ENCODE measurements around the gene CHN1. TPM values are rescaled to one million over a fixed set of nuclear protein-coding genes. Genes with fewer than 3 reads are reported as not detected.

CHN1 gene
- total RNA-seq, 1 donor from 2014 or later: 45.0 TPM

GRCh38 chr2:174812037-174812436 lies 193.1 kb downstream of the CHN1 start:
- Mint-ChIP-seq H3K9me3 (no peaks in the 10 kb centered on the region), H3K27me3 (ENCODE audit: insufficient read depth, low read depth) (peaks cover 3% of the 10 kb centered on the region), H3K27ac (no peak overlapping the region), H3K36me3 (peaks cover 20% of the 10 kb centered on the region), H3K4me1 (no peaks in the 10 kb centered on the region), H3K4me3 (no peak overlapping the region)
- H3K4me1 ChIP-seq: no peaks in the 10 kb centered on the region
- no peaks in the 10 kb centered on the region for H4K20me1 ChIP-seq (ENCODE audit: low read depth)
- TF ChIP-seq EZH2phosphoT487 (IDR thresholded peaks at IDR 0.05) (no peak), EZH2 (IDR thresholded peaks at IDR 0.05) (no peak), CTCF (IDR thresholded peaks at IDR 0.05) (no peak)
- no peak for DNase-seq (ENCODE audit: low spot score)
- H3K36me3 ChIP-seq: peaks cover 19% of the 10 kb centered on the region
- H2AFZ ChIP-seq (replicated peaks): no peak overlapping the region
- H3K27ac ChIP-seq: no peak overlapping the region
- H3K27me3 ChIP-seq: no peaks in the 10 kb centered on the region
- no peaks in the 10 kb centered on the region for H3K79me2 ChIP-seq (ENCODE audit: low read depth)
- no peak overlapping the region for H3K9ac ChIP-seq
- no peak overlapping the region for H3K4me3 ChIP-seq
- H3K9me3 ChIP-seq (ENCODE audit: low read depth): no peaks in the 10 kb centered on the region
- no peak overlapping the region for H3K4me2 ChIP-seq
- peaks cover 4% of the 10 kb centered on the region for H3F3A ChIP-seq (ENCODE audit: low read depth)

GRCh38 chr2:174807931-174808330 lies 197.2 kb downstream of the CHN1 start:
- H3K4me1 ChIP-seq: no peaks in the 10 kb centered on the region
- peaks cover 31% of the 10 kb centered on the region for H3K36me3 Mint-ChIP-seq
- H3K4me2 ChIP-seq: no peak overlapping the region
- no peak overlapping the region for H3K4me3 Mint-ChIP-seq
- no peak overlapping the region for H3K27ac Mint-ChIP-seq
- H3K27ac ChIP-seq: no peak overlapping the region
- no peaks in the 10 kb centered on the region for H3K79me2 ChIP-seq (ENCODE audit: low read depth)
- no peaks in the 10 kb centered on the region for H4K20me1 ChIP-seq (ENCODE audit: low read depth)
- H3K9me3 ChIP-seq (ENCODE audit: low read depth): no peaks in the 10 kb centered on the region
- no peaks in the 10 kb centered on the region for H3K27me3 ChIP-seq
- no peak for DNase-seq (ENCODE audit: low spot score)
- H3K9ac ChIP-seq: no peak overlapping the region
- peaks cover 4% of the 10 kb centered on the region for H3F3A ChIP-seq (ENCODE audit: low read depth)
- H3K27me3 Mint-ChIP-seq (ENCODE audit: insufficient read depth, low read depth): no peaks in the 10 kb centered on the region
- TF ChIP-seq EZH2 (IDR thresholded peaks at IDR 0.05) (no peak), EZH2phosphoT487 (IDR thresholded peaks at IDR 0.05) (no peak), CTCF (IDR thresholded peaks at IDR 0.05) (no peak)
- no peak overlapping the region for H3K4me3 ChIP-seq
- no peak overlapping the region for H2AFZ ChIP-seq (replicated peaks)
- no peaks in the 10 kb centered on the region for H3K4me1 Mint-ChIP-seq
- H3K36me3 ChIP-seq: peaks cover 19% of the 10 kb centered on the region
- no peaks in the 10 kb centered on the region for H3K9me3 Mint-ChIP-seq

GRCh38 chr2:174805803-174806202 lies 199.4 kb downstream of the CHN1 start:
- Histone ChIP-seq H3K4me1 (no peaks in the 10 kb centered on the region), H2AFZ (replicated peaks) (no peak overlapping the region), H3K79me2 (ENCODE audit: low read depth) (no peaks in the 10 kb centered on the region), H3K9me3 (ENCODE audit: low read depth) (no peaks in the 10 kb centered on the region), H3K27me3 (no peaks in the 10 kb centered on the region), H3K4me2 (no peak overlapping the region), H3K27ac (no peak overlapping the region), H3K9ac (no peak overlapping the region), H3K36me3 (peaks cover 10% of the 10 kb centered on the region), H4K20me1 (ENCODE audit: low read depth) (no peaks in the 10 kb centered on the region), H3K4me3 (no peak overlapping the region), H3F3A (ENCODE audit: low read depth) (no peaks in the 10 kb centered on the region)
- TF ChIP-seq EZH2 (IDR thresholded peaks at IDR 0.05) (no peak), EZH2phosphoT487 (IDR thresholded peaks at IDR 0.05) (no peak), CTCF (IDR thresholded peaks at IDR 0.05) (no peak)
- Mint-ChIP-seq H3K9me3 (no peaks in the 10 kb centered on the region), H3K4me1 (no peaks in the 10 kb centered on the region), H3K4me3 (no peak overlapping the region), H3K27me3 (ENCODE audit: insufficient read depth, low read depth) (no peaks in the 10 kb centered on the region), H3K27ac (no peak overlapping the region), H3K36me3 (peaks cover 37% of the 10 kb centered on the region)
- no peak for DNase-seq (ENCODE audit: low spot score)

All from neural progenitor cell (in vitro differentiated cells).